SK-N-SH treated with all-trans-retinoic acid at 6 μM for 48 hours (cell line): ENCODE data around the gene POGK.

ENCODE experiments used
- ATAC-seq: fragments of 200-7000 bp; cut with Tn5 transposase; 3 replicates; pipeline ENCODE4 v1.9.1; 2020; ENCODE audit warnings: mild to moderate bottlenecking, moderate library complexity
- ARNTL ChIP-seq: fragments of 450-650 bp; formaldehyde crosslinking; IDR thresholded peaks from 2 replicates; pipeline ENCODE4 v1.5.0; 2020; ENCODE audit warnings: low read depth, mild to moderate bottlenecking, moderate library complexity, borderline replicate concordance
- BACH2 ChIP-seq: fragments of 250-450 bp; sonication (Bioruptor Pico); IDR thresholded peaks from 2 replicates; pipeline ENCODE4 v1.9.0; 2021; ENCODE audit warnings: mild to moderate bottlenecking, borderline replicate concordance
- GLIS3 ChIP-seq: fragments of 250-450 bp; sonication (Bioruptor Pico); IDR thresholded peaks from 2 replicates; pipeline ENCODE4 v1.5.0; 2020; ENCODE audit warnings: mild to moderate bottlenecking, moderate library complexity
- ISL1 ChIP-seq: fragments of 250-450 bp; sonication (Bioruptor Pico); IDR thresholded peaks from 2 replicates; pipeline ENCODE4 v2.1.2; 2022; ENCODE audit warnings: mild to moderate bottlenecking, moderate library complexity
- OSR1 ChIP-seq: fragments of 250-450 bp; sonication (Bioruptor Pico); IDR thresholded peaks from 2 replicates; pipeline ENCODE4 v1.8.0; 2022; ENCODE audit warnings: moderate library complexity, mild to moderate bottlenecking, inconsistent platforms
- PPARA ChIP-seq: fragments of 250-450 bp; sonication (Bioruptor Pico); IDR thresholded peaks from 2 replicates; pipeline ENCODE4 v1.5.0; 2020; ENCODE audit warnings: mild to moderate bottlenecking, borderline replicate concordance
- RARB ChIP-seq: fragments of 250-450 bp; sonication (Bioruptor Pico); IDR thresholded peaks from 2 replicates; pipeline ENCODE4 v1.8.0; 2021; ENCODE audit warnings: mild to moderate bottlenecking, moderate library complexity
- TCF4 ChIP-seq: fragments of 250-450 bp; sonication (Bioruptor Pico); IDR thresholded peaks from 2 replicates; pipeline ENCODE4 v1.8.0; 2021; ENCODE audit warnings: mild to moderate bottlenecking, moderate library complexity, borderline replicate concordance
- TSHZ2 ChIP-seq: fragments of 250-450 bp; sonication (Bioruptor Pico); IDR thresholded peaks from 2 replicates; pipeline ENCODE4 v1.5.0; 2020; ENCODE audit warnings: mild to moderate bottlenecking, moderate library complexity
- ZC3H10 ChIP-seq: fragments of 250-450 bp; sonication (Bioruptor Pico); IDR thresholded peaks from 2 replicates; pipeline ENCODE4 v1.5.1; 2021; ENCODE audit warnings: mild to moderate bottlenecking, moderate library complexity
- ZFP3 ChIP-seq: fragments of 250-450 bp; sonication (Bioruptor Pico); IDR thresholded peaks from 2 replicates; pipeline ENCODE4 v1.5.0; 2020; ENCODE audit warnings: mild to moderate bottlenecking, moderate library complexity
- ZFP30 ChIP-seq: fragments of 450-650 bp; formaldehyde crosslinking; IDR thresholded peaks from 2 replicates; pipeline ENCODE4 v1.5.0; 2022; ENCODE audit warnings: mild to moderate bottlenecking, moderate library complexity
- ZNF8 ChIP-seq: fragments of 450-650 bp; formaldehyde crosslinking; IDR thresholded peaks from 2 replicates; pipeline ENCODE4 v1.5.0; 2020; ENCODE audit warnings: mild to moderate bottlenecking, moderate library complexity
- TF ChIP-seq, protein P1 (sequence below): fragments of 250-450 bp; sonication (Bioruptor Pico); IDR thresholded peaks from 2 replicates; pipeline ENCODE4 v1.8.0; 2021; ENCODE audit warnings: low read depth, mild to moderate bottlenecking, moderate library complexity, borderline replicate concordance
- TF ChIP-seq, protein P2 (sequence below): fragments of 250-450 bp; sonication (Bioruptor Pico); IDR thresholded peaks from 2 replicates; pipeline ENCODE4 v1.8.0; 2020; ENCODE audit warnings: mild to moderate bottlenecking, moderate library complexity, borderline replicate concordance
- TF ChIP-seq, protein P3 (sequence below): fragments of 250-450 bp; sonication (Bioruptor Pico); IDR thresholded peaks from 2 replicates; pipeline ENCODE4 v1.5.1; 2021; ENCODE audit warnings: mild to moderate bottlenecking, moderate library complexity

POGK gene

DNA sequence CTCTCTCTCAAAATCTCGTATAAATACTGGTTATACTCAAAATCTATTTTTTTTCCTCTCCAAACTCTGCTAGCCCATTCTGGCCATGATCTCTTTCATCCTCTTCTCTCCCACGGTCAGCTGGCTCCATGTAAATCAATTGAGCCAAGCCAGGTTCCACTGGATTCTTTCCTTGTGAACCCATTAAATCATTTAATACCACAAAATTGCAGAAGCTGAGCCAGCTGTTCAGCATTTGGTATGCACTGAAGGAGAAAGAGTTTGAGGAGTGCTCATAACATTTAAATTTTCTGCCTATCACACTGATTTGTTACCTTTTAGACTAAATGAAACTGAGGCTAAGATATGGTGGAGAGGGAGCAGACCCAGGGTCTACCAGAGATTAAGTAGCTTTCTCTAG is 65.9 kb downstream of the POGK start:
- ATAC-seq = no peak
- TF ChIP-seq, protein P1, sequence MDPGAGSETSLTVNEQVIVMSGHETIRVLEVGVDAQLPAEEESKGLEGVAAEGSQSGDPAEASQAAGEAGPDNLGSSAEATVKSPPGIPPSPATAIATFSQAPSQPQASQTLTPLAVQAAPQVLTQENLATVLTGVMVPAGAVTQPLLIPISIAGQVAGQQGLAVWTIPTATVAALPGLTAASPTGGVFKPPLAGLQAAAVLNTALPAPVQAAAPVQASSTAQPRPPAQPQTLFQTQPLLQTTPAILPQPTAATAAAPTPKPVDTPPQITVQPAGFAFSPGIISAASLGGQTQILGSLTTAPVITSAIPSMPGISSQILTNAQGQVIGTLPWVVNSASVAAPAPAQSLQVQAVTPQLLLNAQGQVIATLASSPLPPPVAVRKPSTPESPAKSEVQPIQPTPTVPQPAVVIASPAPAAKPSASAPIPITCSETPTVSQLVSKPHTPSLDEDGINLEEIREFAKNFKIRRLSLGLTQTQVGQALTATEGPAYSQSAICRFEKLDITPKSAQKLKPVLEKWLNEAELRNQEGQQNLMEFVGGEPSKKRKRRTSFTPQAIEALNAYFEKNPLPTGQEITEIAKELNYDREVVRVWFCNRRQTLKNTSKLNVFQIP (CRISPR knock-in tag) = no peak
- TF ChIP-seq, protein P2, sequence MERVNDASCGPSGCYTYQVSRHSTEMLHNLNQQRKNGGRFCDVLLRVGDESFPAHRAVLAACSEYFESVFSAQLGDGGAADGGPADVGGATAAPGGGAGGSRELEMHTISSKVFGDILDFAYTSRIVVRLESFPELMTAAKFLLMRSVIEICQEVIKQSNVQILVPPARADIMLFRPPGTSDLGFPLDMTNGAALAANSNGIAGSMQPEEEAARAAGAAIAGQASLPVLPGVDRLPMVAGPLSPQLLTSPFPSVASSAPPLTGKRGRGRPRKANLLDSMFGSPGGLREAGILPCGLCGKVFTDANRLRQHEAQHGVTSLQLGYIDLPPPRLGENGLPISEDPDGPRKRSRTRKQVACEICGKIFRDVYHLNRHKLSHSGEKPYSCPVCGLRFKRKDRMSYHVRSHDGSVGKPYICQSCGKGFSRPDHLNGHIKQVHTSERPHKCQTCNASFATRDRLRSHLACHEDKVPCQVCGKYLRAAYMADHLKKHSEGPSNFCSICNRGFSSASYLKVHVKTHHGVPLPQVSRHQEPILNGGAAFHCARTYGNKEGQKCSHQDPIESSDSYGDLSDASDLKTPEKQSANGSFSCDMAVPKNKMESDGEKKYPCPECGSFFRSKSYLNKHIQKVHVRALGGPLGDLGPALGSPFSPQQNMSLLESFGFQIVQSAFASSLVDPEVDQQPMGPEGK (CRISPR knock-in tag) = no peak
- TF ChIP-seq TCF4 (CRISPR knock-in tag) (no peak), TSHZ2 (no peak), ISL1 (CRISPR knock-in tag) (no peak), ARNTL (CRISPR knock-in tag) (no peak), ZFP30 (CRISPR knock-in tag) (no peak), PPARA (CRISPR knock-in tag) (no peak), GLIS3 (CRISPR knock-in tag) (no peak), ZNF8 (CRISPR knock-in tag) (no peak)

- ATAC-seq = no peak
- TF ChIP-seq, protein P2 (CRISPR knock-in tag) = no peak
- TF ChIP-seq, protein P1 (CRISPR knock-in tag) = no peak
- TF ChIP-seq ISL1 (CRISPR knock-in tag) (no peak), TCF4 (CRISPR knock-in tag) (no peak), ZFP30 (CRISPR knock-in tag) (no peak), ZC3H10 (CRISPR knock-in tag) (no peak), RARB (CRISPR knock-in tag) (no peak), ARNTL (CRISPR knock-in tag) (no peak), OSR1 (CRISPR knock-in tag) (no peak), GLIS3 (CRISPR knock-in tag) (no peak), BACH2 (CRISPR knock-in tag) (no peak), ZFP3 (CRISPR knock-in tag) (no peak)
- TF ChIP-seq, protein P3, sequence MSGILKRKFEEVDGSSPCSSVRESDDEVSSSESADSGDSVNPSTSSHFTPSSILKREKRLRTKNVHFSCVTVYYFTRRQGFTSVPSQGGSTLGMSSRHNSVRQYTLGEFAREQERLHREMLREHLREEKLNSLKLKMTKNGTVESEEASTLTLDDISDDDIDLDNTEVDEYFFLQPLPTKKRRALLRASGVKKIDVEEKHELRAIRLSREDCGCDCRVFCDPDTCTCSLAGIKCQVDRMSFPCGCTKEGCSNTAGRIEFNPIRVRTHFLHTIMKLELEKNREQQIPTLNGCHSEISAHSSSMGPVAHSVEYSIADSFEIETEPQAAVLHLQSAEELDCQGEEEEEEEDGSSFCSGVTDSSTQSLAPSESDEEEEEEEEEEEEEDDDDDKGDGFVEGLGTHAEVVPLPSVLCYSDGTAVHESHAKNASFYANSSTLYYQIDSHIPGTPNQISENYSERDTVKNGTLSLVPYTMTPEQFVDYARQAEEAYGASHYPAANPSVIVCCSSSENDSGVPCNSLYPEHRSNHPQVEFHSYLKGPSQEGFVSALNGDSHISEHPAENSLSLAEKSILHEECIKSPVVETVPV (CRISPR knock-in tag) = no peak
Measured at GRCh38 chr1:166905900-166906299, 66.6 kb downstream of the POGK start.
